Measurements from ENCODE around the gene FHOD3.

- TF ChIP-seq POLR2A (IDR thresholded peaks at IDR 0.05; ENCODE audit: low read length) (no peak), GATA1 (IDR thresholded peaks at IDR 0.05; ENCODE audit: low read depth, low read length) (no peak)
Observed at GRCh38 chr18:36366994-36367839, 69.7 kb downstream of the FHOD3 start.
